HepG2 (cell line): ENCODE measurements around the gene SUPT4H1. TPM values are rescaled to one million over a fixed set of nuclear protein-coding genes. Genes with fewer than 3 reads are reported as not detected.

ENCODE experiments used
- CREB1 ChIP-seq, 2 experiments: fragments of 450-650 bp in 1 of 2; IDR thresholded peaks; 2 replicates each; pipeline ENCODE4 v1.6.1; 2016 to 2017; ENCODE audit warnings: control low read depth in 1 of 2, mild to moderate bottlenecking in 1 of 2, missing compliant biosample characterization in 1 of 2, missing genetic modification characterization in 1 of 2
- ELF4 ChIP-seq: sonication (generic); formaldehyde crosslinking; IDR thresholded peaks from 2 replicates; pipeline ENCODE4 v1.5.0; 2020; ENCODE audit warnings: missing genetic modification reagents, mild to moderate bottlenecking, moderate library complexity, borderline replicate concordance
- EP300 ChIP-seq, 3 experiments: sonication (generic) in 1 of 3; formaldehyde crosslinking in 1 of 3; IDR thresholded peaks; 2 replicates each; pipeline versions ENCODE4 v1.5.1 to v1.6.1; 2011 to 2020; ENCODE audit warnings: low read depth in 2 of 3, low read length in 2 of 3, borderline replicate concordance in 1 of 3, improper control_type of control experiment in 1 of 3, mild to moderate bottlenecking in 1 of 3, missing genetic modification reagents in 1 of 3, moderate library complexity in 1 of 3
- HDAC1 ChIP-seq: sonication (generic); formaldehyde crosslinking; IDR thresholded peaks from 2 replicates; pipeline ENCODE4 v1.5.1; 2020; ENCODE audit warnings: mild to moderate bottlenecking, missing genetic modification reagents
- HIVEP1 ChIP-seq: sonication (generic); formaldehyde crosslinking; IDR thresholded peaks from 2 replicates; pipeline ENCODE4 v1.4.0; 2020; ENCODE audit warnings: mild to moderate bottlenecking, missing genetic modification reagents
- SIN3A ChIP-seq: IDR thresholded peaks from 2 replicates; pipeline ENCODE4 v1.6.1; 2011; ENCODE audit warnings: low read depth, mild to moderate bottlenecking, control low read depth, low read length, borderline replicate concordance
- ZNF430 ChIP-seq: sonication (generic); formaldehyde crosslinking; IDR thresholded peaks from 2 replicates; pipeline ENCODE4 v1.9.0; 2021; ENCODE audit warnings: mild to moderate bottlenecking, missing genetic modification reagents
- ZNF562 ChIP-seq: sonication (generic); formaldehyde crosslinking; IDR thresholded peaks from 2 replicates; pipeline ENCODE4 v1.8.0; 2022; ENCODE audit warnings: missing genetic modification reagents, borderline replicate concordance
- ZNF577 ChIP-seq: sonication (generic); formaldehyde crosslinking; IDR thresholded peaks from 2 replicates; pipeline ENCODE4 v1.4.0; 2020; ENCODE audit warnings: mild to moderate bottlenecking, low read depth, missing genetic modification reagents, borderline replicate concordance
- ZNF841 ChIP-seq: sonication (generic); formaldehyde crosslinking; IDR thresholded peaks from 2 replicates; pipeline ENCODE4 v1.8.1; 2023; ENCODE audit warnings: missing genetic modification reagents, borderline replicate concordance
- polyA plus RNA-seq, 8 experiments: library from polyadenylated mRNA; depleted of rRNA in 3 of 8; stranded (reverse) in 7 of 8; unstranded in 1 of 8; fragments of >200 nt; fragmentation: Illumina TruSeq in 4 of 8; extraction: Trizol in 4 of 8; gene quantifications; 2 replicates each; pipeline versions ENCODE4 v1.2.1 to v1.2.3, GENCODE V29; 2011 to 2016; ENCODE audit warnings: low read depth in 4 of 8, missing spikeins in 1 of 8, mixed read lengths in 1 of 8; ENCODE audit not compliant: insufficient read depth in 1 of 8
- total RNA-seq, 5 experiments: library from RNA; depleted of rRNA; stranded (reverse); fragments of >200 nt; fragmentation: Illumina TruSeq; extraction: Trizol; gene quantifications; 2 replicates each; pipeline ENCODE4 v1.2.3, GENCODE V29; 2016; ENCODE audit warnings: low read depth in 1 of 5
- TF ChIP-seq, protein P1 (sequence below): sonication (generic); formaldehyde crosslinking; conservative IDR thresholded peaks from 2 replicates; pipeline ENCODE4 v1.5.0; 2020; ENCODE audit warnings: missing genetic modification reagents
- TF ChIP-seq, protein P2 (sequence below): sonication (generic); formaldehyde crosslinking; IDR thresholded peaks from 2 replicates; pipeline ENCODE4 v1.5.0; 2020; ENCODE audit warnings: missing genetic modification reagents
- TF ChIP-seq, protein P3 (sequence below): sonication (generic); formaldehyde crosslinking; IDR thresholded peaks from 2 replicates; pipeline ENCODE4 v1.4.0; 2020; ENCODE audit warnings: mild to moderate bottlenecking, missing genetic modification reagents
- TF ChIP-seq, protein P4 (sequence below): sonication (generic); formaldehyde crosslinking; conservative IDR thresholded peaks from 2 replicates; pipeline ENCODE4 v1.8.0; 2022; ENCODE audit warnings: missing genetic modification reagents
- TF ChIP-seq, protein P5 (sequence below): sonication (generic); formaldehyde crosslinking; IDR thresholded peaks from 2 replicates; pipeline ENCODE4 v1.4.0; 2020; ENCODE audit warnings: mild to moderate bottlenecking, missing genetic modification reagents, borderline replicate concordance

SUPT4H1 gene
- total and polyA plus RNA-seq, 2 of the 13 experiments (the other 11 are each of a cell fraction or from before 2014, with no cell fraction given) = 155 to 244 TPM

DNA sequence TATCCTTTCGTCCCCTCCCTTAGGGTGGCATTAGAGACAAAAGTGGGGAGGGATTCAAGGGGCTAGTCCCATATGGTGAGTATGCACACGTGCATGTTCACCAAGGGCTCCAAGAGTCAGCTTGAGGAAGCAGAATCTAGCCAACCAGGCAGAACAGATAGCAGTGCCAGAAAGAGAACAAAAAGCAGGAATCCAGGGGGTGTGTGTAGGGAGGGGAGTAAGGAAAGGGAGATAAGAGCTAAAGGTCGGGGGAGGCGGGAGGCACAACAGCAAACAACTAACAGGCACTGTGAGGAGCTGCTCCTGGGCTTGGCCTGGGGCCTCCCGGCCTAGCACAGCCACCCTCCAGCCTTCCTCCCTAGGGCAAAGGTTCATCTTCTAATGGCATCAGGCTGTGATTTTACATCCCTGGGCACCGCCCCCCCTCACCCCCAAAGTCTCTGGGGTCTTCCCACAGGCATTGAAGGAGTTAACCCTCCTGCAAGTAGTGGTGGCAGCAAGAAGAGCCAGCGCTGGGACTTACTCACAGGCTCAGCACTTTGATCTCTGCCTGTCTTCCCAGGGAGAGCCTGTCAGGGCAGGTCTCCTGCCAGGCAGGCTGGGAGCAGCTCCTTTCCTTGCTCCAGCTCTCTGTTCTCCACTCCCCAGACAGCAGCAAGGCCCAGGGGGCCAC lies 12.4 kb upstream of the SUPT4H1 start (continued):
- TF ChIP-seq, protein P1, sequence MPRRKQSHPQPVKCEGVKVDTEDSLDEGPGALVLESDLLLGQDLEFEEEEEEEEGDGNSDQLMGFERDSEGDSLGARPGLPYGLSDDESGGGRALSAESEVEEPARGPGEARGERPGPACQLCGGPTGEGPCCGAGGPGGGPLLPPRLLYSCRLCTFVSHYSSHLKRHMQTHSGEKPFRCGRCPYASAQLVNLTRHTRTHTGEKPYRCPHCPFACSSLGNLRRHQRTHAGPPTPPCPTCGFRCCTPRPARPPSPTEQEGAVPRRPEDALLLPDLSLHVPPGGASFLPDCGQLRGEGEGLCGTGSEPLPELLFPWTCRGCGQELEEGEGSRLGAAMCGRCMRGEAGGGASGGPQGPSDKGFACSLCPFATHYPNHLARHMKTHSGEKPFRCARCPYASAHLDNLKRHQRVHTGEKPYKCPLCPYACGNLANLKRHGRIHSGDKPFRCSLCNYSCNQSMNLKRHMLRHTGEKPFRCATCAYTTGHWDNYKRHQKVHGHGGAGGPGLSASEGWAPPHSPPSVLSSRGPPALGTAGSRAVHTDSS (CRISPR knock-in tag) = no peak
- no peak for TF ChIP-seq ZNF562
- peak in 1 of 2 experiments; percentile 80; a peak in 1 of 4 replicates for TF ChIP-seq EP300 (IDR thresholded peaks at IDR 0.05; ENCODE audit: low read depth in 2 of 2, low read length in 2 of 2)
- TF ChIP-seq EP300 (CRISPR knock-in tag; IDR thresholded peaks at IDR 0.05; ENCODE audit: borderline replicate concordance) = peak; percentile 35; the same call in 1 of the 2 replicates
- TF ChIP-seq, protein P2, sequence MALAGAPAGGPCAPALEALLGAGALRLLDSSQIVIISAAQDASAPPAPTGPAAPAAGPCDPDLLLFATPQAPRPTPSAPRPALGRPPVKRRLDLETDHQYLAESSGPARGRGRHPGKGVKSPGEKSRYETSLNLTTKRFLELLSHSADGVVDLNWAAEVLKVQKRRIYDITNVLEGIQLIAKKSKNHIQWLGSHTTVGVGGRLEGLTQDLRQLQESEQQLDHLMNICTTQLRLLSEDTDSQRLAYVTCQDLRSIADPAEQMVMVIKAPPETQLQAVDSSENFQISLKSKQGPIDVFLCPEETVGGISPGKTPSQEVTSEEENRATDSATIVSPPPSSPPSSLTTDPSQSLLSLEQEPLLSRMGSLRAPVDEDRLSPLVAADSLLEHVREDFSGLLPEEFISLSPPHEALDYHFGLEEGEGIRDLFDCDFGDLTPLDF (CRISPR knock-in tag) = no peak
- no peak for TF ChIP-seq HDAC1 (CRISPR knock-in tag)
- no peak for TF ChIP-seq ELF4 (CRISPR knock-in tag)
- no peak for TF ChIP-seq ZNF577 (CRISPR knock-in tag)
- TF ChIP-seq, protein P3, sequence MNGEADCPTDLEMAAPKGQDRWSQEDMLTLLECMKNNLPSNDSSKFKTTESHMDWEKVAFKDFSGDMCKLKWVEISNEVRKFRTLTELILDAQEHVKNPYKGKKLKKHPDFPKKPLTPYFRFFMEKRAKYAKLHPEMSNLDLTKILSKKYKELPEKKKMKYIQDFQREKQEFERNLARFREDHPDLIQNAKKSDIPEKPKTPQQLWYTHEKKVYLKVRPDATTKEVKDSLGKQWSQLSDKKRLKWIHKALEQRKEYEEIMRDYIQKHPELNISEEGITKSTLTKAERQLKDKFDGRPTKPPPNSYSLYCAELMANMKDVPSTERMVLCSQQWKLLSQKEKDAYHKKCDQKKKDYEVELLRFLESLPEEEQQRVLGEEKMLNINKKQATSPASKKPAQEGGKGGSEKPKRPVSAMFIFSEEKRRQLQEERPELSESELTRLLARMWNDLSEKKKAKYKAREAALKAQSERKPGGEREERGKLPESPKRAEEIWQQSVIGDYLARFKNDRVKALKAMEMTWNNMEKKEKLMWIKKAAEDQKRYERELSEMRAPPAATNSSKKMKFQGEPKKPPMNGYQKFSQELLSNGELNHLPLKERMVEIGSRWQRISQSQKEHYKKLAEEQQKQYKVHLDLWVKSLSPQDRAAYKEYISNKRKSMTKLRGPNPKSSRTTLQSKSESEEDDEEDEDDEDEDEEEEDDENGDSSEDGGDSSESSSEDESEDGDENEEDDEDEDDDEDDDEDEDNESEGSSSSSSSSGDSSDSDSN = peak; percentile 42
- no peak for TF ChIP-seq ZNF841 (CRISPR knock-in tag)
- 0 out of 2 replicates have a peak, but pooled peaks have one; percentile 60 for TF ChIP-seq SIN3A
- TF ChIP-seq, protein P4, sequence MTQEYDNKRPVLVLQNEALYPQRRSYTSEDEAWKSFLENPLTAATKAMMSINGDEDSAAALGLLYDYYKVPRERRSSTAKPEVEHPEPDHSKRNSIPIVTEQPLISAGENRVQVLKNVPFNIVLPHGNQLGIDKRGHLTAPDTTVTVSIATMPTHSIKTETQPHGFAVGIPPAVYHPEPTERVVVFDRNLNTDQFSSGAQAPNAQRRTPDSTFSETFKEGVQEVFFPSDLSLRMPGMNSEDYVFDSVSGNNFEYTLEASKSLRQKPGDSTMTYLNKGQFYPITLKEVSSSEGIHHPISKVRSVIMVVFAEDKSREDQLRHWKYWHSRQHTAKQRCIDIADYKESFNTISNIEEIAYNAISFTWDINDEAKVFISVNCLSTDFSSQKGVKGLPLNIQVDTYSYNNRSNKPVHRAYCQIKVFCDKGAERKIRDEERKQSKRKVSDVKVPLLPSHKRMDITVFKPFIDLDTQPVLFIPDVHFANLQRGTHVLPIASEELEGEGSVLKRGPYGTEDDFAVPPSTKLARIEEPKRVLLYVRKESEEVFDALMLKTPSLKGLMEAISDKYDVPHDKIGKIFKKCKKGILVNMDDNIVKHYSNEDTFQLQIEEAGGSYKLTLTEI = no peak
- peak; percentile 80; the same call in 1 of the 2 replicates for TF ChIP-seq ZNF430
- TF ChIP-seq, protein P5, sequence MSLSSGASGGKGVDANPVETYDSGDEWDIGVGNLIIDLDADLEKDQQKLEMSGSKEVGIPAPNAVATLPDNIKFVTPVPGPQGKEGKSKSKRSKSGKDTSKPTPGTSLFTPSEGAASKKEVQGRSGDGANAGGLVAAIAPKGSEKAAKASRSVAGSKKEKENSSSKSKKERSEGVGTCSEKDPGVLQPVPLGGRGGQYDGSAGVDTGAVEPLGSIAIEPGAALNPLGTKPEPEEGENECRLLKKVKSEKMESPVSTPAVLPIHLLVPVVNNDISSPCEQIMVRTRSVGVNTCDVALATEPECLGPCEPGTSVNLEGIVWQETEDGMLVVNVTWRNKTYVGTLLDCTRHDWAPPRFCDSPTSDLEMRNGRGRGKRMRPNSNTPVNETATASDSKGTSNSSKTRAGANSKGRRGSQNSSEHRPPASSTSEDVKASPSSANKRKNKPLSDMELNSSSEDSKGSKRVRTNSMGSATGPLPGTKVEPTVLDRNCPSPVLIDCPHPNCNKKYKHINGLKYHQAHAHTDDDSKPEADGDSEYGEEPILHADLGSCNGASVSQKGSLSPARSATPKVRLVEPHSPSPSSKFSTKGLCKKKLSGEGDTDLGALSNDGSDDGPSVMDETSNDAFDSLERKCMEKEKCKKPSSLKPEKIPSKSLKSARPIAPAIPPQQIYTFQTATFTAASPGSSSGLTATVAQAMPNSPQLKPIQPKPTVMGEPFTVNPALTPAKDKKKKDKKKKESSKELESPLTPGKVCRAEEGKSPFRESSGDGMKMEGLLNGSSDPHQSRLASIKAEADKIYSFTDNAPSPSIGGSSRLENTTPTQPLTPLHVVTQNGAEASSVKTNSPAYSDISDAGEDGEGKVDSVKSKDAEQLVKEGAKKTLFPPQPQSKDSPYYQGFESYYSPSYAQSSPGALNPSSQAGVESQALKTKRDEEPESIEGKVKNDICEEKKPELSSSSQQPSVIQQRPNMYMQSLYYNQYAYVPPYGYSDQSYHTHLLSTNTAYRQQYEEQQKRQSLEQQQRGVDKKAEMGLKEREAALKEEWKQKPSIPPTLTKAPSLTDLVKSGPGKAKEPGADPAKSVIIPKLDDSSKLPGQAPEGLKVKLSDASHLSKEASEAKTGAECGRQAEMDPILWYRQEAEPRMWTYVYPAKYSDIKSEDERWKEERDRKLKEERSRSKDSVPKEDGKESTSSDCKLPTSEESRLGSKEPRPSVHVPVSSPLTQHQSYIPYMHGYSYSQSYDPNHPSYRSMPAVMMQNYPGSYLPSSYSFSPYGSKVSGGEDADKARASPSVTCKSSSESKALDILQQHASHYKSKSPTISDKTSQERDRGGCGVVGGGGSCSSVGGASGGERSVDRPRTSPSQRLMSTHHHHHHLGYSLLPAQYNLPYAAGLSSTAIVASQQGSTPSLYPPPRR = no peak; the same call in 1 of the 2 replicates
- TF ChIP-seq CREB1 (IDR thresholded peaks at IDR 0.05) = no peak
- TF ChIP-seq CREB1 (CRISPR knock-in tag; IDR thresholded peaks at IDR 0.05) = no peak
- TF ChIP-seq HIVEP1 (CRISPR knock-in tag) = no peak
